ENCODE results near the gene PXYLP1. TPM values are rescaled to one million over a fixed set of nuclear protein-coding genes. Genes with fewer than 3 reads are reported as not detected.

PXYLP1 gene
- total RNA-seq, 1 donor from 2014 or later = 36.3 TPM

DNA sequence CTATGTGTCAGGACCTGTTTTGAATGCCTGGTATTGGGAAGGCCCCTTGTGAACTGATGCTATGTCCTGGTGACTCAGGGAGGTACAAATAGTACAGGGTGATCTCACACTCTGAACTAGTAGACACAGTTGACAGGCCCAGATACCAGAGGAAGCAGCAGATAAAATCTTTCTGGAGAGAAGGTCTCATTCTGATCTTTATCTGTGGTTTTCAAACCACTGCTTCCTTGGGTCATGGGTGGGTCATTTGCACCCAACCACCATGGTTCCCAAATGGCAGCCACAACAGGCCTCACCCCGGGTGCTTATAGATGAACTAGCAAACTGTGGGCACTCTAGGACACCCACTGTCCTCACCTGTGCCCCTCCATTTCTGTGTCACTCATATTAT is 43.4 kb downstream of the PXYLP1 start:
- H3K4me2 ChIP-seq = no peak overlapping the region
- H3K9me3 ChIP-seq (ENCODE audit: low read depth) = no peaks in the 10 kb centered on the region
- Mint-ChIP-seq H3K27me3 (ENCODE audit: insufficient read depth, low read depth) (no peaks in the 10 kb centered on the region), H3K4me3 (no peak overlapping the region), H3K27ac (no peak overlapping the region), H3K36me3 (peaks cover 4% of the 10 kb centered on the region), H3K9me3 (no peaks in the 10 kb centered on the region), H3K4me1 (peaks cover 5% of the 10 kb centered on the region)
- no peak overlapping the region for H3K9ac ChIP-seq
- H2AFZ ChIP-seq (replicated peaks) = no peak overlapping the region
- H3F3A ChIP-seq (ENCODE audit: low read depth) = peaks cover 9% of the 10 kb centered on the region
- H4K20me1 ChIP-seq (ENCODE audit: low read depth) = no peaks in the 10 kb centered on the region
- DNase-seq (ENCODE audit: low spot score) = no peak
- H3K36me3 ChIP-seq = no peaks in the 10 kb centered on the region
- no peaks in the 10 kb centered on the region for H3K79me2 ChIP-seq (ENCODE audit: low read depth)
- TF ChIP-seq EZH2phosphoT487 (IDR thresholded peaks at IDR 0.05) = no peak
- TF ChIP-seq CTCF (IDR thresholded peaks at IDR 0.05) = no peak
- no peak for TF ChIP-seq EZH2 (IDR thresholded peaks at IDR 0.05)
- H3K4me3 ChIP-seq = no peak overlapping the region
- H3K27ac ChIP-seq = no peak overlapping the region
- peaks cover 9% of the 10 kb centered on the region for H3K4me1 ChIP-seq
- H3K27me3 ChIP-seq = no peaks in the 10 kb centered on the region

- H3K4me2 ChIP-seq = no peak overlapping the region
- no peaks in the 10 kb centered on the region for H3K9me3 ChIP-seq (ENCODE audit: low read depth)
- no peaks in the 10 kb centered on the region for H3K27me3 ChIP-seq
- no peaks in the 10 kb centered on the region for H3K79me2 ChIP-seq (ENCODE audit: low read depth)
- Mint-ChIP-seq H3K4me3 (no peak overlapping the region), H3K27me3 (ENCODE audit: insufficient read depth, low read depth) (no peaks in the 10 kb centered on the region), H3K9me3 (no peaks in the 10 kb centered on the region), H3K4me1 (peaks cover 5% of the 10 kb centered on the region), H3K27ac (no peak overlapping the region), H3K36me3 (peaks cover 4% of the 10 kb centered on the region)
- no peaks in the 10 kb centered on the region for H4K20me1 ChIP-seq (ENCODE audit: low read depth)
- no peak for DNase-seq (ENCODE audit: low spot score)
- no peak overlapping the region for H2AFZ ChIP-seq (replicated peaks)
- no peak overlapping the region for H3K9ac ChIP-seq
- H3F3A ChIP-seq (ENCODE audit: low read depth) = peaks cover 9% of the 10 kb centered on the region
- H3K4me1 ChIP-seq = peaks cover 9% of the 10 kb centered on the region
- H3K36me3 ChIP-seq = no peaks in the 10 kb centered on the region
- no peak overlapping the region for H3K4me3 ChIP-seq
- H3K27ac ChIP-seq = no peak overlapping the region
- no peak for TF ChIP-seq EZH2 (IDR thresholded peaks at IDR 0.05)
These were observed 43.9 kb downstream of the PXYLP1 start for GRCh38 chr3:141275511-141275910.

DNA sequence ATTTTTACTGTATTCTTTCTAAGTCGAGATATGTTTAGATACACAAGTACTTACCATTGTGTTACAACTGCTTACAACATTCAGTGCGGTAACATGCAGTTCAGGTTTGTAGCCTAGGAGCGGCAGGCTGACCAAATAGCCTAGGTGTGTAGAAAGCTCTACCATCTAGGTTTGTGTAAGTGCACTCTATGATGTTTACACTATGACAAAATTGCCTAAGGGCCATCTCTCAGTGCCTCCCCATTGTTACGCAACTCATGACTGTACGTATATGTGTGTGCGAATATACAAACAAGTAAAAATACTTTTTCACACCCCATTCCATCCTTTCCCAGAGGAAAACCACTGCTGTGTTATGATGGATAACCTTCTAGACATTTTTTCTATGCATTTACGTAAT is 44.3 kb downstream of the PXYLP1 start:
- no peaks in the 10 kb centered on the region for H3K36me3 ChIP-seq
- H2AFZ ChIP-seq (replicated peaks) = no peak overlapping the region
- TF ChIP-seq EZH2 (IDR thresholded peaks at IDR 0.05) (no peak), EZH2phosphoT487 (IDR thresholded peaks at IDR 0.05) (no peak), CTCF (IDR thresholded peaks at IDR 0.05) (no peak)
- no peaks in the 10 kb centered on the region for H3K9me3 Mint-ChIP-seq
- no peak overlapping the region for H3K4me2 ChIP-seq
- H3K4me1 ChIP-seq = peaks cover 9% of the 10 kb centered on the region
- no peak overlapping the region for H3K27ac Mint-ChIP-seq
- H3K36me3 Mint-ChIP-seq = peaks cover 4% of the 10 kb centered on the region
- H3K4me3 Mint-ChIP-seq = no peak overlapping the region
- H3K27me3 ChIP-seq = no peaks in the 10 kb centered on the region
- H3K4me1 Mint-ChIP-seq = peaks cover 5% of the 10 kb centered on the region
- no peaks in the 10 kb centered on the region for H3K79me2 ChIP-seq (ENCODE audit: low read depth)
- no peak overlapping the region for H3K27ac ChIP-seq
- no peak for DNase-seq (ENCODE audit: low spot score)
- no peak overlapping the region for H3K9ac ChIP-seq
- H3K27me3 Mint-ChIP-seq (ENCODE audit: insufficient read depth, low read depth) = no peaks in the 10 kb centered on the region
- no peak overlapping the region for H3K4me3 ChIP-seq
- peaks cover 9% of the 10 kb centered on the region for H3F3A ChIP-seq (ENCODE audit: low read depth)
- no peaks in the 10 kb centered on the region for H3K9me3 ChIP-seq (ENCODE audit: low read depth)
- no peaks in the 10 kb centered on the region for H4K20me1 ChIP-seq (ENCODE audit: low read depth)

DNA sequence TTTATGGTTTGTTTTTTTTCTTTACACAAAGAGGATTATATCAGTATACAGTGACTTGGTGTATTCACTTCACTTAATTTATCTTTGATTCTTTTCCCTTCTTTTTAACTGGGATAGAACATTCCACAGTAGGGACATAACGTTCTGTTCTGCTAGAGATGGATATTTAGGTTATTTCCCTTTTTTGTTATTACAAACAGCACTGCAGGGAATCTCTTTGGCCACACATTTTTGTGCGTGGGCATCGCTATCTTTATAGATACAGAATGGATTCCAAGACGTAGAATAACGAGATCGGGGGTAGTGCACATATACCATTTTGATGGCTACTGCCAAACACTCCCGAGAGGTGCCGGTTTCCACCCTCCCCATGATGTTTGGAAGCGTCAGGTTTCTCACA is 44.8 kb downstream of the PXYLP1 start:
- Histone ChIP-seq H3K9me3 (ENCODE audit: low read depth) (no peaks in the 10 kb centered on the region), H3K27ac (no peak overlapping the region), H3K4me2 (no peak overlapping the region), H3K9ac (no peak overlapping the region), H4K20me1 (ENCODE audit: low read depth) (no peaks in the 10 kb centered on the region), H3K27me3 (no peaks in the 10 kb centered on the region), H3K4me1 (peaks cover 9% of the 10 kb centered on the region), H2AFZ (replicated peaks) (no peak overlapping the region), H3F3A (ENCODE audit: low read depth) (peaks cover 9% of the 10 kb centered on the region), H3K79me2 (ENCODE audit: low read depth) (no peaks in the 10 kb centered on the region), H3K4me3 (no peak overlapping the region), H3K36me3 (no peaks in the 10 kb centered on the region)
- Mint-ChIP-seq H3K4me1 (peaks cover 5% of the 10 kb centered on the region), H3K9me3 (no peaks in the 10 kb centered on the region), H3K4me3 (no peak overlapping the region), H3K27ac (no peak overlapping the region), H3K36me3 (peaks cover 8% of the 10 kb centered on the region), H3K27me3 (ENCODE audit: insufficient read depth, low read depth) (no peaks in the 10 kb centered on the region)
- TF ChIP-seq EZH2phosphoT487 (IDR thresholded peaks at IDR 0.05) = no peak
- TF ChIP-seq CTCF (IDR thresholded peaks at IDR 0.05) = no peak
- no peak for TF ChIP-seq EZH2 (IDR thresholded peaks at IDR 0.05)
- DNase-seq (ENCODE audit: low spot score) = no peak
